VCaP (cell line): Measurements from ENCODE around the gene UPK1B.
"Not testable (repeated sequence)": the region's sequence is repeated elsewhere in the genome, so short reads cannot be mapped to it uniquely, and the experiment has no call there.

Experiments used
- H3K27ac ChIP-seq: fragments of 450-650 bp; 2 replicates; pipeline ENCODE4 v1.5.1; 2017
- TF ChIP-seq, protein P1 (sequence below): fragments of 450-650 bp; conservative IDR thresholded peaks from 2 replicates; pipeline ENCODE4 v1.5.1; 2017; ENCODE audit warnings: mild to moderate bottlenecking, moderate library complexity

Gene UPK1B

DNA sequence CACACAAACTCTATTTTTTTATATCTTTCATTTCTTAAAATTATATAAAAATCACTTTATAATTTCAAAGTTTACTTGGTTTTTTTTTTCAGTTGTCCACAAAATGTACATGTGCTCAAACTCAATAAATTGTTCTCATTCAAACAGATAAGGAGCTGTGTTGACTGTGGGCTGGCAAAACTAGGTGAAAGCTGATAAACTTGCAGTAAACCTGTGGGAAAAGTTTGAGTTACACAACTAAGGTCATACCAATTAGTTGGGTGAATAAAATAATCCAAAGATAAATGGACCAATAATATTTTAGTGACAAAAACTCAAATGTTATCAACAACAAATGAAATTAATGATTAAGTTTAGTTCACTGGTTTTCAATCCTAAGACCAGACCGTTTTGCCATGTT lies 12.6 kb upstream of the UPK1B start:
- H3K27ac ChIP-seq = no peak overlapping the region

DNA sequence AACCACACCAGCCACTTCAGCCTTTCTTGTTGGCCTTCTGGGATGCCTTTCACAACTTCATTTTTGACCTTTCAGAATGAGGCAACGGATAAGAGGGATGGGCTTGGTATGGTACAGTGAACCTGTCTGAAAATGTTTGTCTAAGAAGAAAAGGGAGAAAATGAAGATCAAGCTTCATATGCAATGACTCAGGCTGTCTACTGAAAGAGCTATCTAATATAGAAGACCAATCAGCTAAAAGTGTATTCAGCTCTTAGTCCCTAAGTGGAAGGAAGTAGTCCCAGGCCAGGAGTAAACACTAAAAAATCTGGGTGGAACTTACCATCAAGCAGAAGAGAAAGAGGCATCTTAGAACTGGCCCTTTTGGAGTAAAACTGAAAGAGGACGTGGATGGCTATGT lies 12.2 kb upstream of the UPK1B start:
- H3K27ac ChIP-seq = no peak overlapping the region
- TF ChIP-seq, protein P1, sequence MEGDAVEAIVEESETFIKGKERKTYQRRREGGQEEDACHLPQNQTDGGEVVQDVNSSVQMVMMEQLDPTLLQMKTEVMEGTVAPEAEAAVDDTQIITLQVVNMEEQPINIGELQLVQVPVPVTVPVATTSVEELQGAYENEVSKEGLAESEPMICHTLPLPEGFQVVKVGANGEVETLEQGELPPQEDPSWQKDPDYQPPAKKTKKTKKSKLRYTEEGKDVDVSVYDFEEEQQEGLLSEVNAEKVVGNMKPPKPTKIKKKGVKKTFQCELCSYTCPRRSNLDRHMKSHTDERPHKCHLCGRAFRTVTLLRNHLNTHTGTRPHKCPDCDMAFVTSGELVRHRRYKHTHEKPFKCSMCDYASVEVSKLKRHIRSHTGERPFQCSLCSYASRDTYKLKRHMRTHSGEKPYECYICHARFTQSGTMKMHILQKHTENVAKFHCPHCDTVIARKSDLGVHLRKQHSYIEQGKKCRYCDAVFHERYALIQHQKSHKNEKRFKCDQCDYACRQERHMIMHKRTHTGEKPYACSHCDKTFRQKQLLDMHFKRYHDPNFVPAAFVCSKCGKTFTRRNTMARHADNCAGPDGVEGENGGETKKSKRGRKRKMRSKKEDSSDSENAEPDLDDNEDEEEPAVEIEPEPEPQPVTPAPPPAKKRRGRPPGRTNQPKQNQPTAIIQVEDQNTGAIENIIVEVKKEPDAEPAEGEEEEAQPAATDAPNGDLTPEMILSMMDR = no peak

More for the DNA sequence above, 12.6 kb upstream of the UPK1B start:
- TF ChIP-seq, protein P1 = no peak

DNA sequence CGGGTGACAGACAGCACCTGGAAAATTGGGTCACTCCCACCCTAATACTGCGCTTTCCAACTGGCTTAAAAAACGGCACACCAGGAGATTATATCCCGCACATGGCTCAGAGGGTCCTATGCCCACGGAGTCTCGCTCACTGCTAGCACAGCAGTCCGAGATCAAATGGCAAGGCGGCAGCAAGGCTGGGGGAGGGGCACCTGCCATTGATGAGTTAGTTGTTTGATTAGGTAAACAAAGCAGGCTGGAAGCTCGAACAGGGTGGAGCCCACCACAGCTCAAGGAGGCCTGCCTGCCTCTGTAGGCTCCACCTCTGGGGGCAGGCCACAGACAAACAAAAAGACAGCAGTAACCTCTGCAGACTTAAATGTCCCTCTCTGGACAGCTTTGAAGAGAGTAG lies 8.7 kb upstream of the UPK1B start:
- not testable (repeated sequence) for H3K27ac ChIP-seq

DNA sequence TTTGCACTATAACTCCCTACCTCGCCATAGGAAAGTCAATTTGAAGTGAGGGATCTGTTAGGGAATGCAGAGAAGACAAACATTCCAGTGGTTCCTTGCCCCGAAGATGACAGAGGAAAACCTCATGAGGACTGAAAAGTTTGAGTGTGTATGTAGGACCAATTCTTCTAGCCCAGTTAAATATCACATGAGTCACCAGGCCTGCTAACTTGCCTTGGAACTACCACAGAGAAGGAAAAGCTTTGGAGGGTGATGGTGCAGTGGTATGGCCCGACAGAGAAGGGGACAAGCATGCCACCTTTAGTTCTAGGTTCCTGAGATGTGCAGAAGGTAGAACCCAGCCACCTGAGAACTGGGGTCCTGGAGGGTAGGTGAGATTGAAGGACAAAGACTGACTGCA lies 2.6 kb upstream of the UPK1B start:
- TF ChIP-seq, protein P1 = no peak
- no peak overlapping the region for H3K27ac ChIP-seq

DNA sequence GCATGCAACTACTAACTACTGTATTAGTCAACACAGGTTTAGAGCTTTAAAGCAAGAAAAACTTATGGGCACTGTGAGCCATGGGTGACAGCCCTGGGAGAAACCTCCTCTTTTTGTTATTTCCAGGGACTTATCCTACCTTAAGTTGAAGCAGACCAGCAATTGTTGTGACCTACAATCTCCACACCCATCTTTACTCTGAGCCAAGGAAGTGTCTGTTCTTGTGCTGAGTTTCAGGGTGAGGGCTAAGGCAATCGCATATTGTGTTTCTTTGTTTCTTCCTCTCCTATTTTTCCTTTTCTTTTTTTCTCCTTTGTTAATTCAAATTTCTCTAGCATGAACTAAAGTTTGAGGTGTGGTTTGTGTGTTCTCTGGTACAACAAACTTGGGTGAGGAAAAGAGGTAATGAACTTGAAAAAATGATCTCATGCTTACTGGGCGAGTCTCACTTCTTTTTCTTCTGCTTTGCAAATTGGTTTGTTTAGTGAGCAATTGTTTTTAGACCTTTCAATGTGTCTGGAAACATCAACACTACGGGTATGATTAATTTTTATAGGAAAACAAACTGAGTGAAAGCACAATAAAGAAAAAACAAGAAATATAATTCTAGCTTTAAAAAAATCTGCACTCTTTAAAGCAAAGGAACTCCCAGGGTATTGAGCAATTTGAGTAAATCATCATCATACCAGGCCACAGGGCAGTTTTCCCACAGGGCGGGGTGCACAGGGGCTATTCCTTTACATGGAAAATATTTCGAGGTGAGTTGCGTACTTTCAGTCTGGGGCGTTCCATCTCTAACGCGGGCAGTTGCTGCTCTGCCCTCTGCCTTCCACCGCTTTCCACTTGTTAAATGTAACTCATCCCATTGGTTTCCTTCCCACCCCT lies 2.7 kb downstream of the UPK1B start:
- no peak overlapping the region for H3K27ac ChIP-seq
- TF ChIP-seq, protein P1 = no peak

DNA sequence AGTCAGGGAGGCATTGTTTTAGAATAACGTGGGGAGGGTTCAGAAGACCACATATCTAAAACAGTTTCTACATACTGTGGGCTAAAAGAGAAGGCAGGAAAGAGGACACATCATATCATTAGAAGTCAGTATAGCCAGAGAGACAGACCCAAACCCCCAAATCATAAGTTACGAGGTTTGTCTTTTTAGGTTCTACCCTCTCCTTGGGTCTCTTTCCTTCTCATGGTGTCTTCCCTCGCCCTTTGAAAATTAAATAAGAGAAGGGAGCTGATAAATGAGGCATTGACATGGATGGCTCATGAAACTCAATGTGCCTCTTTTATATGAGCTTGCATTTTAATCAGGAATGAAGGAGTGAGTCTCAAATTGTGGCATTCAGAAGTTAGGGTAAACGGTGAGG lies 3.4 kb downstream of the UPK1B start:
- H3K27ac ChIP-seq = no peak overlapping the region
- TF ChIP-seq, protein P1 = no peak

DNA sequence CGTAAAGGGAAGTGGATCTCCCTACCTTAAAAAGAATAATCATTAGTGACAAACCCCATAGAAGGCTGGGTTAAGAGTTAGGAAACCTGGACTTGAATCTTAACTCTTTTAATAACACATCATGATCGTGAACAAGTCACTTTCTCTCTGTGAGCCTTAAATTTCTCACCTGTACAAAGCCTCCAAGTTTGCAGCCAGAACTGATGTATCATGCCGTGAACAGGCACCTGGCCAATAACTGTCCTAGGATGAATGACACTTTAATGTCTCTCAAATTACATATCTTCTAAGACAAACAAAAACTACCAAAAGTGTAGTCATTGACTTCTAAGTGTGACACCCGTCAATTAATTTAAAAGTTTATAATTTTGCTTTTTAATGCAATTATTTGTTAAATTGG lies 3.9 kb downstream of the UPK1B start:
- no peak overlapping the region for H3K27ac ChIP-seq
- TF ChIP-seq, protein P1 = no peak

DNA sequence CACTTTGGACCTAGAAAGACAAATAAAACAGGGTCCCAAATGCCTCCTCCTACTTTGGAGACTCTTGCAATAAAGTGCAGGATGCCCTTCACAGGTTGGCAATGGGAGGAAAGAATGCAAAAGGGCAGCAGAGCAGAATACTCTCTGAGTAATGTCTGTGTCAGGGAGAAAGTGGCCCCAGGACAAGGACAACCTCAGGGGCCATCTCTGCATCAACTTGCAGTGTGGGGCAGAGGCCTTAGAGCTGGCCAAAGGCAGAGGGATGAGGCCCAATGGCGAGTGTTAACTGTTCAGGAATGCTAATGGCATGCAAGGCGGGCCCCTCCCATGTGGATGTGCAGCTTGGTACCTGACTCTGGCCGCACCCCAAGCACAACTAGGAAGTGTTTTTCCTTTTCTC lies 8.4 kb downstream of the UPK1B start:
- TF ChIP-seq, protein P1 = no peak
- no peak overlapping the region for H3K27ac ChIP-seq
